Activated CD4-positive, alpha-beta memory T cell treated with anti-CD3 and anti-CD28 coated beads, Interleukin-2, amount 10 ng/mL, durations not matched to agents 7 days and 5 days (primary cell): ENCODE results near the gene FANCE. TPM values are rescaled to one million over a fixed set of nuclear protein-coding genes. Genes with fewer than 3 reads are reported as not detected.
A peak's percentile ranks its signal among the peaks of the same experiment; 100 is the strongest.
"Not testable (repeated sequence)": the region's sequence is repeated elsewhere in the genome, so short reads cannot be mapped to it uniquely, and the experiment has no call there.

Experiments
- CTCF ChIA-PET: fragments of 350-600 bp; sonication (Branson Sonifier 250); formaldehyde crosslinking; loops from one replicate; lab custom pipeline; 2021; ENCODE audit warnings: antibody characterized with exemption, inconsistent platforms; lab: Charles Lee
- POLR2A ChIA-PET: fragments of 350-600 bp; sonication (Branson Sonifier 250); formaldehyde crosslinking; loops from one replicate; lab custom pipeline; 2021; ENCODE audit warnings: antibody characterized with exemption; lab: Charles Lee
- DNase-seq: peaks from one replicate; pipeline ENCODE4 v3.0.0-alpha.2; 2020
- H3K27ac Mint-ChIP-seq: one replicate; pipeline ENCODE4 v1.8.0; 2021; ENCODE audit warnings: mild to moderate bottlenecking, mixed read lengths
- H3K27me3 Mint-ChIP-seq: one replicate; pipeline ENCODE4 v1.8.0; 2021; ENCODE audit warnings: mixed read lengths
- H3K36me3 Mint-ChIP-seq: one replicate; pipeline ENCODE4 v1.8.0; 2021; ENCODE audit warnings: low read depth, mixed read lengths
- H3K4me1 Mint-ChIP-seq: one replicate; pipeline ENCODE4 v1.8.0; 2021; ENCODE audit warnings: mixed read lengths
- H3K4me3 Mint-ChIP-seq: one replicate; pipeline ENCODE4 v1.8.0; 2021; ENCODE audit warnings: mild to moderate bottlenecking, mixed read lengths
- H3K9me3 Mint-ChIP-seq: one replicate; pipeline ENCODE4 v1.8.0; 2021; ENCODE audit warnings: mixed read lengths
- total RNA-seq, 2 experiments: library from RNA; stranded (reverse); gene quantifications; one replicate each; pipeline ENCODE4 v1.2.3, GENCODE V29; 2021

FANCE gene
- total RNA-seq, 2 experiments from 2014 or later: 10.3 to 10.4 TPM

GRCh38 chr6:35436071-35436857 is 15.9 kb upstream of the FANCE start:
- H3K27ac Mint-ChIP-seq: no peak overlapping the region
- POLR2A ChIA-PET: no interaction called here
- no peaks in the 10 kb centered on the region for H3K36me3 Mint-ChIP-seq
- CTCF ChIA-PET: no interaction called here
- DNase-seq: no peak
- H3K4me1 Mint-ChIP-seq: no peaks in the 10 kb centered on the region
- H3K27me3 Mint-ChIP-seq: no peaks in the 10 kb centered on the region
- no peak overlapping the region for H3K4me3 Mint-ChIP-seq
- H3K9me3 Mint-ChIP-seq: no peaks in the 10 kb centered on the region

GRCh38 chr6:35438378-35439065 is 13.6 kb upstream of the FANCE start:
- H3K9me3 Mint-ChIP-seq, H3K4me3 Mint-ChIP-seq, H3K27me3 Mint-ChIP-seq, DNase-seq, POLR2A ChIA-PET, H3K27ac Mint-ChIP-seq, H3K36me3 Mint-ChIP-seq, H3K4me1 Mint-ChIP-seq, CTCF ChIA-PET: not testable (repeated sequence)

- no peaks in the 10 kb centered on the region for H3K4me1 Mint-ChIP-seq
- CTCF ChIA-PET: no interaction called here
- no peak overlapping the region for H3K4me3 Mint-ChIP-seq
- POLR2A ChIA-PET: no interaction called here
- no peaks in the 10 kb centered on the region for H3K9me3 Mint-ChIP-seq
- no peak overlapping the region for H3K27ac Mint-ChIP-seq
- H3K36me3 Mint-ChIP-seq: no peaks in the 10 kb centered on the region
- DNase-seq: no peak
- no peaks in the 10 kb centered on the region for H3K27me3 Mint-ChIP-seq
These were observed 12.8 kb upstream of the FANCE start for GRCh38 chr6:35439308-35439707.

GRCh38 chr6:35441205-35441604 is 10.9 kb upstream of the FANCE start:
- H3K27me3 Mint-ChIP-seq: no peaks in the 10 kb centered on the region
- no peak for DNase-seq

GRCh38 chr6:35441642-35442041 is 10.5 kb upstream of the FANCE start:
- Mint-ChIP-seq H3K36me3 (no peaks in the 10 kb centered on the region), H3K27ac (no peak overlapping the region), H3K4me1 (peaks cover 11% of the 10 kb centered on the region), H3K4me3 (no peak overlapping the region), H3K9me3 (no peaks in the 10 kb centered on the region), H3K27me3 (no peaks in the 10 kb centered on the region)
- no peak for DNase-seq
- POLR2A ChIA-PET: interaction anchor here (0.7 kb wide), 1 partner anchor 98 kb away, joined by 3 read pairs; no protein-coding TSS in a partner anchor
- CTCF ChIA-PET: interaction anchor here (0.7 kb wide), 1 partner anchor 81 kb away, joined by 3 read pairs; no protein-coding TSS in a partner anchor

More at GRCh38 chr6:35441205-35441604, 10.9 kb upstream of the FANCE start:
- H3K9me3 Mint-ChIP-seq: no peaks in the 10 kb centered on the region
- H3K4me1 Mint-ChIP-seq: peaks cover 9% of the 10 kb centered on the region
- ChIA-PET POLR2A (interaction anchor here (0.7 kb wide), 1 partner anchor 97 kb away, joined by 3 read pairs; no protein-coding TSS in a partner anchor), CTCF (interaction anchor here (0.7 kb wide), 1 partner anchor 143 kb away, joined by 3 read pairs; the partner anchor contains the start of gene DEF6)
- H3K36me3 Mint-ChIP-seq: no peaks in the 10 kb centered on the region
- H3K4me3 Mint-ChIP-seq: no peak overlapping the region
- H3K27ac Mint-ChIP-seq: no peak overlapping the region

- ChIA-PET CTCF (no interaction called here), POLR2A (interaction anchor here (0.8 kb wide), 1 partner anchor 15 kb away, joined by 3 read pairs; no protein-coding TSS in a partner anchor)
- H3K27ac Mint-ChIP-seq: no peak overlapping the region
- H3K4me3 Mint-ChIP-seq: no peak overlapping the region
- no peaks in the 10 kb centered on the region for H3K27me3 Mint-ChIP-seq
- no peaks in the 10 kb centered on the region for H3K9me3 Mint-ChIP-seq
- DNase-seq: no peak
- peaks cover 11% of the 10 kb centered on the region for H3K4me1 Mint-ChIP-seq
- no peaks in the 10 kb centered on the region for H3K36me3 Mint-ChIP-seq
These were observed 9.4 kb upstream of the FANCE start for GRCh38 chr6:35442693-35443092.

GRCh38 chr6:35443341-35444030 is 8.7 kb upstream of the FANCE start:
- no peak overlapping the region for H3K4me3 Mint-ChIP-seq
- no peak for DNase-seq
- peaks cover 11% of the 10 kb centered on the region for H3K4me1 Mint-ChIP-seq
- ChIA-PET POLR2A (interaction anchor here (1.3 kb wide), 1 partner anchor 145 kb away, joined by 3 read pairs; no protein-coding TSS in a partner anchor), CTCF (interaction anchor here (0.9 to 3.0 kb wide), 2 partner anchors 24 to 149 kb away, joined by 3 to 9 read pairs; partner anchors contain the start of gene RPL10A)
- H3K27me3 Mint-ChIP-seq: no peaks in the 10 kb centered on the region
- H3K9me3 Mint-ChIP-seq: no peaks in the 10 kb centered on the region
- no peak overlapping the region for H3K27ac Mint-ChIP-seq
- H3K36me3 Mint-ChIP-seq: no peaks in the 10 kb centered on the region

GRCh38 chr6:35445691-35446090 is 6.4 kb upstream of the FANCE start:
- H3K27me3 Mint-ChIP-seq: no peaks in the 10 kb centered on the region
- H3K4me3 Mint-ChIP-seq: no peak overlapping the region
- H3K36me3 Mint-ChIP-seq: no peaks in the 10 kb centered on the region
- no peaks in the 10 kb centered on the region for H3K9me3 Mint-ChIP-seq
- H3K27ac Mint-ChIP-seq: no peak overlapping the region
- ChIA-PET POLR2A (interaction anchor here (1.2 to 1.3 kb wide), 2 partner anchors 148 to 153 kb away, joined by 3 to 5 read pairs; partner anchors contain the start of gene DEF6), CTCF (interaction anchor here (1.0 to 8.8 kb wide), 6 partner anchors 22 to 187 kb away, joined by 3 to 168 read pairs (median 6); partner anchors contain the start of genes DEF6, PPARD, RPL10A and ZNF76)
- H3K4me1 Mint-ChIP-seq: peaks cover 17% of the 10 kb centered on the region
- peak; percentile 66 for DNase-seq

- Mint-ChIP-seq H3K9me3 (no peaks in the 10 kb centered on the region), H3K27ac (no peak overlapping the region), H3K27me3 (peaks cover 5% of the 10 kb centered on the region), H3K4me1 (peaks cover 33% of the 10 kb centered on the region), H3K4me3 (no peak overlapping the region), H3K36me3 (no peaks in the 10 kb centered on the region)
- CTCF ChIA-PET: interaction anchor here (0.7 to 8.8 kb wide), 10 partner anchors 17 to 1742 kb away, joined by 3 to 168 read pairs (median 19); partner anchors contain the start of genes ARMC12, DEF6, PPARD and RPL10A
- DNase-seq: no peak
- POLR2A ChIA-PET: interaction anchor here (1.3 to 1.6 kb wide), 3 partner anchors 23 to 151 kb away, joined by 6 to 8 read pairs (median 8); partner anchors contain the start of genes DEF6 and PPARD
These were observed 3.9 kb upstream of the FANCE start for GRCh38 chr6:35448191-35448590.

GRCh38 chr6:35449287-35449881 is 2.8 kb upstream of the FANCE start:
- ChIA-PET POLR2A (interaction anchor here (0.9 to 6.9 kb wide), 10 partner anchors 19 to 162 kb away, joined by 4 to 44 read pairs (median 4); partner anchors contain the start of genes DEF6, PPARD and RPL10A), CTCF (interaction anchor here (0.9 to 8.8 kb wide), 32 partner anchors 8 to 209 kb away, joined by 3 to 168 read pairs (median 5); partner anchors contain the start of genes DEF6, PPARD, RPL10A and ZNF76)
- peak; percentile 45 for DNase-seq
- H3K4me3 Mint-ChIP-seq: no peak overlapping the region
- no peaks in the 10 kb centered on the region for H3K9me3 Mint-ChIP-seq
- peaks cover 44% of the 10 kb centered on the region for H3K4me1 Mint-ChIP-seq
- no peak overlapping the region for H3K27ac Mint-ChIP-seq
- H3K36me3 Mint-ChIP-seq: no peaks in the 10 kb centered on the region
- H3K27me3 Mint-ChIP-seq: peaks cover 5% of the 10 kb centered on the region

GRCh38 chr6:35451354-35452182 is 570 bp upstream of the FANCE start:
- DNase-seq: no peak
- Mint-ChIP-seq H3K9me3 (no peaks in the 10 kb centered on the region), H3K4me3 (peak overlapping the region; percentile 80), H3K4me1 (peaks cover 38% of the 10 kb centered on the region), H3K36me3 (peaks cover 12% of the 10 kb centered on the region), H3K27ac (no peak overlapping the region), H3K27me3 (peaks cover 5% of the 10 kb centered on the region)
- CTCF ChIA-PET: interaction anchor here (0.7 to 8.8 kb wide), 16 partner anchors 14 to 286 kb away, joined by 3 to 168 read pairs (median 5); partner anchors contain the start of genes DEF6, PPARD and RPL10A
- POLR2A ChIA-PET: interaction anchor here (0.8 to 6.9 kb wide), 15 partner anchors 14 to 193 kb away, joined by 3 to 44 read pairs (median 4); partner anchors contain the start of genes DEF6, PPARD and RPL10A
